SK-N-MC (cell line): Measurements from ENCODE around the gene ERBB4.

Experiments used
- EZH2 ChIP-seq: fragments of 200-600 bp; sonication (generic); IDR thresholded peaks from one replicate; pipeline ENCODE4 v1.6.1; 2017; ENCODE audit warnings: antibody characterized with exemption
- POLR2AphosphoS5 ChIP-seq: IDR thresholded peaks from 2 replicates; pipeline ENCODE4 v1.6.1; 2012; ENCODE audit warnings: mild to moderate bottlenecking, low read depth, low read length, borderline replicate concordance

DNA sequence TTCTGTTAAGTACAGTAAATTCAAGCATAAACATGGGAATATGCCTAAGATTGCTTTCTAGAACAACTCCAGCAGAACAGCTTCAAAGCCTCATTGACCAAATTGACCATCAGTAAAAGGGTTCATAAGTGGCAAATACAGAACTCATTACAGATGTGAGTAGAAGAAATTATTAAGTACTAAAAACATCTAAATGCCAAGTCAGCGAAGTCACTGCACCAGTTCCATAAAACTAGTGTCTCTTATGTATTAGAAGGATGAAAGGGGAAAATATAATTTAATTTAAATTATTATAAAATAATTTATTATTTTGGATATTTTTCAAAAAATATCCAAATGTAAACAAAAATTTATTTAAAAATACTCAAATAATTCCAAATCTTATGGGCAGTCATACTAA lies 553.2 kb downstream of the ERBB4 start:
- no peak for TF ChIP-seq EZH2
- no peak for TF ChIP-seq POLR2AphosphoS5
